HS-5 (cell line): ENCODE data around the gene PDE2A.

ENCODE experiments used
- DNase-seq: peaks from one replicate; pipeline ENCODE4 v3.0.0-alpha.2; 2012; ENCODE audit warnings: low read depth

The PDE2A gene

DNA sequence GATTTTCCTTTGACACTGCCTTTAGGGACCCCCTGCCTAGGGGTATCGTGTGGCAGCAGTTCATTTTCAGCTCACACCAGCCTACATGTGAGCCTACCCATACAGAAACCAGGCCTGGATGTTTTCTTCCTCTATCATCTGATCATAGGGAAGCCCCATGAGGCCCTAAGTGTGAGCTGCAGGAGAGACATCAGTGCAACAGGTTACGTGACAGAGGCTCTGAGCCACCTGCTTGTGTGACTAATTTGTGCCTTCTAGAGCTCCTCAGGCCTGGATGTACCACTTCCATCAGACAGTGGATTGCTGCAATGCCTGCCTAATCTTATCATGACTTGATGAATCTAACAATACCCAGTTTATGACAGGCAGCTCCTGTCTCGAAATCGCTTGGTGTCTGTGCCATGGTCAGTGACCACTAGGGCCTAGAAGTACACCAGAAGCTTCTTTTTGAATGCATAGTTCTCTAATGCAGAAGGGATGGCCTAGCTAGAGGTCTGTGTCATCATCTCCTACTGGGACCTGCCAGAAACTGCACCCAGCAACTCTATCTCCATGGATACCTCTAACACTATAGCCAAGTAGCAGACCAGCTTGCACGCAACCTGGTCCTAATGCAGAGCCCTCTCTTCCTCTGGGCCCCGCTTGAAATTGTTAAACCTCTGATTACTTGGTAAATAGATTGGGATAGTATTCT lies 130.2 kb downstream of the PDE2A start:
- DNase-seq = no peak

DNA sequence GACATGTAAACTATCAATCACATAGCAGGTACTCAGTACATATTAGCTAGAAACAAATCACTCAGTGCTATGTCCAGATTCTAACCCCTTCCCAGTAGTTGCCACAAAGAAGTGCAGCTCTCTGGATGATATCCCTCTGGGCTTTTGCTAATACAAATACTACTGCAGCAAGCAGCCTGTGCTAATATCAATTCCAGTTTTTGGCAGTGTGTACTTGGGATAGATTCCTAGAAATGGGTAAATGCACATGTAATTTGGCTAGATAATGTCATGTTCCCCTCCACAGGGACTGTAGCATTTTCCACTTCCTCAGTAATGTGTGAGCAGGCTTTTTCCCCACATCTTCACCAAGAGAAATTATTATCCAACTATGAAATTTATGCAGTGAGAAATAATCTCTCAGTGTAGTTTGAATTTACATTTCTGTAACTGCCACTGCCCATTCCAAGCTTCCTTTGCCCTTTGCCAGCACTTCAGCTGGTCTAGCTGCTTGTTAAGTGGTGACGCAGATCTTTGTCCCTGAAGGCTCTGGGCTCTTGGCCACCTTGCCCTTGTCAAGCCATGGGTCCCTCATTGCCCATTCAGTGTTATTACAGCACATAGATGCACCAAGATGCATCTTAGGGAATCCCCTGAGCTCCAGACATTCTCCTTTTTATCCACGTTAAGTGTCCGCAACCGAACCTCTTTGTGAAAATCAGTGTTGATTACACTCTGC lies 132.8 kb downstream of the PDE2A start:
- DNase-seq = no peak

DNA sequence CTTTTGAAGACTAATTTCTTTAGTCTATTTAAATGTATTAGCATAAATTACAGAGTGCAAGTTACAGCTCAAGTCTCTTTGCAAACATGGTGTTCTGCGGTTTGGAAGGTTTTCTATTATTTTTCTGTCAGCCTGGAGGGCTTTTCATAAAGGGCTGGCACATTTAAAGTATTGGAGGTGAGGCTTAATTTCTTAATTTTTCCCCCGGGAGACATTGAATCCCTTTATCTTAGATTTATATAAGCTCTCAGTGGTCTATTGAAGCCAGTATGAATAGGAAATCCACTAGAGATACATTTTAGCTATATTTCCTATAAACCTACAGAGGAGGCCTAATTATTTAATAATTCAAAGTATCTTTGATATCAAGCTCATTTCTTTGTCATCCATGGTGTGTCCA lies 137.2 kb downstream of the PDE2A start:
- DNase-seq = no peak

DNA sequence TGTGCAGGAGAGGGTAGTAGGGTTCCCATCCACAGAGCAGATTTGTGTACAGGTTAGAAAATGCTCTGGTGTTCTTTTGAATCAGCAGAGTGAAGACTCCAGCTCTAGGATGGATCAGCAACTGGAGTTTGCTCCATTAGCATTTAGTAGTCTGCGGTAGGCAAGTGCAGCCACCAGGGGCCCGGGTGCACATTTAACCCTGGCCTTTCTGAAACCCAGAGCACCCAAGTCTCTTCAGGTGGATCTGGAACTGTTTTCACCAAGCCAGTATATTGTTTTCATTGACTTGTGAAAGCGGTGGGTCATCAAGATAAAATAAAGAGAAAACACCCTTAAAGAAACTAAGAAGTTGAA lies 139.1 kb downstream of the PDE2A start:
- DNase-seq = no peak

DNA sequence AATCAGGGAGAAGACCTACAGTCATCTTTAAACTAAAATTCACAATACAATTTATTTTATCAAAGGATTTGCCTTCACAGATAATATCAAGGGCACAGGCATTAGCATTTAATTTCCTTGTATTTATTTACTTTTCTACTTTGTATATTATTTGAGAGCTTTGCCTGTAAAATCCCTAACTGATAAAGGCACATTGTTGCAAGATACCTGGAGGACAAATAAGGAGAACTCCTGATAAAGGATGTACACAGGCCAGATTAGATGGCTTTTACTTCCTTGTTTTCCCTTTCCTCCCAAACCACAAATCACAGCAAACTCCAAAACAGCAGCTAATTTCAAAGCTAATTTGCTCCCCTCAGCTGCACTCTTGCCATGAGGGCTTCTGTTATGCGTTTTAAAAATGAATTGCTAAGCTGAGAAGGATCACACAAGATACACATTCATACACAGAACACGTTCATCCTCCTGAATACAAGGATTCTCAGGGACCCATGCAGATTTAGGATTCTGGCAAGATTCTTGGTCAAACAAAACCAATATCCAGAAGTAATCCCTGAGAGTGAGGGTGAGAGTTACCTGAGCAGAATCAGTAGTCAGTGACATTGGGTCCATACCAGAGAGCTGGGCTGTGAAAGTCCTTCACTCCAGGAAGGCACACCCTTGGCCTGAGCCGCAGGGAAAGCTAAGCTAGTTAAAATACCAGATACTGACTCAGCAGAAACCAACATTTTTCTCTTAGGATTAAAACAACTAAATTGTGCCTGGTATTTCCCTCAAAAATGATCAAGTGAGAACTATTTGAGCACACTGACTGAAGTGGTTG lies 139.6 kb downstream of the PDE2A start:
- DNase-seq = no peak

DNA sequence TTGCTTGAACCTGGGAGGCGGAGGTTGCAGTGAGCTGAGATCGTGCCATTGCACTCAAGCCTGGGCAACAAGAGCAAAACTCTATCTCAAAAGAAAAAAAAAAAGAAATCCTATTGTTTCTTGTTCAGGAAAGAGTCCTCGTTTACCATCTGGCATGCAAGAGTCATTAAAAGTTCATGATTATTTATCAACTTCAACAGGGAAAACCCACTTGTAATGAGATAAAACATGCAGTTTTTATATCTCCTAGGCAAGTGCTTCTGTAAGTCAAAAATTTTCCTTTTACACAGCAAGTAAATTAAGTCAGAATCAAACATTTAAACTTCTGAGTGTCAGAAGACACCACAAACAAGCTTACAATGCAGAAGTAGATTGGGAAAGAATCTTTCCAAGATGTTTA lies 145.2 kb downstream of the PDE2A start:
- DNase-seq = no peak

DNA sequence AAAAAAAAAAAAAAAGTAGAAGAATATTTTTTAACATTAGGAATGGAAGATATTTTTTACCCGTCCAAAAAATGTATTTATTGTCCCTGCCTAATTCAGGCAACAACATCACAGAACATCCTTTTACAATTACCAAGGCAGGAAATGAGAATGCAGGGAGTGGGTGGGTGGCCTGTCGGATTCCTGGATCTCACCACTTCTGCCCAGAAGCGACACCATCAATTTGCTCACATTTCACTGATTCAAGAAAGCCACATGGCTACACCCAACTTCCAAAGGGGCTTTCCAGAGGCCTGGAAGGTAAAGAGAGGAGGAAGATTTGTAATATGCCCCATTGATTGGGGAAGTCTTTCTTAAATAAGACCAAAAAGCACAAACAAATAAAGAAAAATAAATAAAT lies 146.1 kb downstream of the PDE2A start:
- no peak for DNase-seq
